ENCODE results near the gene LGALS3BP.
A peak's percentile ranks its signal among the peaks of the same experiment; 100 is the strongest.

The LGALS3BP gene

GRCh38 chr17:78937561-78937960, 42.2 kb downstream of the LGALS3BP start:
- DNase-seq (ENCODE audit: low read depth, low spot score): no peak
- TF ChIP-seq YY1 (IDR thresholded peaks at IDR 0.05; ENCODE audit: insufficient read depth, insufficient read length) (no peak), ZNF274 (IDR thresholded peaks at IDR 0.05; ENCODE audit: low read depth, low read length) (no peak), SUZ12 (IDR thresholded peaks at IDR 0.05; ENCODE audit: extremely low read depth, insufficient read depth, insufficient read length) (no peak)
- Histone ChIP-seq H3K4me3 (ENCODE audit: insufficient read length, low read depth) (no peak overlapping the region), H3K9me3 (ENCODE audit: insufficient read depth, low read length) (no peaks in the 10 kb centered on the region), H3K4me1 (ENCODE audit: insufficient read depth, insufficient read length) (peaks cover 21% of the 10 kb centered on the region), H3K36me3 (ENCODE audit: insufficient read depth, insufficient read length, low read length) (no peaks in the 10 kb centered on the region), H3K9ac (ENCODE audit: insufficient read length, low read depth) (no peak overlapping the region), H3K27me3 (ENCODE audit: insufficient read depth, insufficient read length) (no peaks in the 10 kb centered on the region)

- no peaks in the 10 kb centered on the region for H3K9me3 ChIP-seq (ENCODE audit: insufficient read depth, low read length)
- H3K9ac ChIP-seq (ENCODE audit: insufficient read length, low read depth): no peak overlapping the region
- H3K27me3 ChIP-seq (ENCODE audit: insufficient read depth, insufficient read length): no peaks in the 10 kb centered on the region
- TF ChIP-seq YY1 (IDR thresholded peaks at IDR 0.05; ENCODE audit: insufficient read depth, insufficient read length): no peak
- H3K4me1 ChIP-seq (ENCODE audit: insufficient read depth, insufficient read length): peaks cover 21% of the 10 kb centered on the region
- DNase-seq (ENCODE audit: low read depth, low spot score): no peak
- H3K36me3 ChIP-seq (ENCODE audit: insufficient read depth, insufficient read length, low read length): no peaks in the 10 kb centered on the region
- no peak overlapping the region for H3K4me3 ChIP-seq (ENCODE audit: insufficient read length, low read depth)
These were observed 44.1 kb downstream of the LGALS3BP start for GRCh38 chr17:78935419-78936323.

- Histone ChIP-seq H3K36me3 (ENCODE audit: insufficient read depth, insufficient read length, low read length) (no peaks in the 10 kb centered on the region), H3K4me1 (ENCODE audit: insufficient read depth, insufficient read length) (peaks cover 20% of the 10 kb centered on the region), H3K9me3 (ENCODE audit: insufficient read depth, low read length) (no peaks in the 10 kb centered on the region), H3K27me3 (ENCODE audit: insufficient read depth, insufficient read length) (no peaks in the 10 kb centered on the region), H3K9ac (ENCODE audit: insufficient read length, low read depth) (no peak overlapping the region), H3K4me3 (ENCODE audit: insufficient read length, low read depth) (no peak overlapping the region)
- DNase-seq (ENCODE audit: low read depth, low spot score): no peak
- TF ChIP-seq SUZ12 (IDR thresholded peaks at IDR 0.05; ENCODE audit: extremely low read depth, insufficient read depth, insufficient read length): no peak
- no peak for TF ChIP-seq YY1 (IDR thresholded peaks at IDR 0.05; ENCODE audit: insufficient read depth, insufficient read length)
- no peak for TF ChIP-seq ZNF274 (IDR thresholded peaks at IDR 0.05; ENCODE audit: low read depth, low read length)
These were observed 44.9 kb downstream of the LGALS3BP start for GRCh38 chr17:78934681-78935418.

- no peak overlapping the region for H3K9ac ChIP-seq (ENCODE audit: insufficient read length, low read depth)
- H3K27me3 ChIP-seq (ENCODE audit: insufficient read depth, insufficient read length): no peaks in the 10 kb centered on the region
- no peaks in the 10 kb centered on the region for H3K36me3 ChIP-seq (ENCODE audit: insufficient read depth, insufficient read length, low read length)
- DNase-seq (ENCODE audit: low read depth, low spot score): no peak
- TF ChIP-seq ZNF274 (IDR thresholded peaks at IDR 0.05; ENCODE audit: low read depth, low read length) (no peak), SUZ12 (IDR thresholded peaks at IDR 0.05; ENCODE audit: extremely low read depth, insufficient read depth, insufficient read length) (no peak), YY1 (IDR thresholded peaks at IDR 0.05; ENCODE audit: insufficient read depth, insufficient read length) (no peak)
- H3K4me1 ChIP-seq (ENCODE audit: insufficient read depth, insufficient read length): peaks cover 13% of the 10 kb centered on the region
- H3K4me3 ChIP-seq (ENCODE audit: insufficient read length, low read depth): no peak overlapping the region
- no peaks in the 10 kb centered on the region for H3K9me3 ChIP-seq (ENCODE audit: insufficient read depth, low read length)
These were observed 45.7 kb downstream of the LGALS3BP start for GRCh38 chr17:78933959-78934568.

- no peak overlapping the region for H3K4me3 ChIP-seq (ENCODE audit: insufficient read length, low read depth)
- no peak for DNase-seq (ENCODE audit: low read depth, low spot score)
- H3K9ac ChIP-seq (ENCODE audit: insufficient read length, low read depth): no peak overlapping the region
- H3K9me3 ChIP-seq (ENCODE audit: insufficient read depth, low read length): no peaks in the 10 kb centered on the region
- H3K36me3 ChIP-seq (ENCODE audit: insufficient read depth, insufficient read length, low read length): no peaks in the 10 kb centered on the region
- peaks cover 16% of the 10 kb centered on the region for H3K4me1 ChIP-seq (ENCODE audit: insufficient read depth, insufficient read length)
- TF ChIP-seq ZNF274 (IDR thresholded peaks at IDR 0.05; ENCODE audit: low read depth, low read length) (no peak), YY1 (IDR thresholded peaks at IDR 0.05; ENCODE audit: insufficient read depth, insufficient read length) (no peak), SUZ12 (IDR thresholded peaks at IDR 0.05; ENCODE audit: extremely low read depth, insufficient read depth, insufficient read length) (no peak)
- no peaks in the 10 kb centered on the region for H3K27me3 ChIP-seq (ENCODE audit: insufficient read depth, insufficient read length)
These were observed 46.4 kb downstream of the LGALS3BP start for GRCh38 chr17:78933025-78933958.

- Histone ChIP-seq H3K36me3 (ENCODE audit: insufficient read depth, insufficient read length, low read length) (no peaks in the 10 kb centered on the region), H3K27me3 (ENCODE audit: insufficient read depth, insufficient read length) (no peaks in the 10 kb centered on the region), H3K4me3 (ENCODE audit: insufficient read length, low read depth) (no peak overlapping the region), H3K9ac (ENCODE audit: insufficient read length, low read depth) (peak overlapping the region; percentile 17), H3K4me1 (ENCODE audit: insufficient read depth, insufficient read length) (peaks cover 22% of the 10 kb centered on the region), H3K9me3 (ENCODE audit: insufficient read depth, low read length) (no peaks in the 10 kb centered on the region)
- TF ChIP-seq ZNF274 (IDR thresholded peaks at IDR 0.05; ENCODE audit: low read depth, low read length) (no peak), YY1 (IDR thresholded peaks at IDR 0.05; ENCODE audit: insufficient read depth, insufficient read length) (no peak), SUZ12 (IDR thresholded peaks at IDR 0.05; ENCODE audit: extremely low read depth, insufficient read depth, insufficient read length) (no peak)
- DNase-seq (ENCODE audit: low read depth, low spot score): no peak
These were observed 49.6 kb downstream of the LGALS3BP start for GRCh38 chr17:78929908-78930775.

Measured in NT2/D1 (cell line).